GM19455 (cell line): ENCODE results near the gene SMG7.

ENCODE experiments used
- ATAC-seq: cut with Tn5 transposase; IDR thresholded peaks from one replicate; pipeline ENCODE4 v1.9.1; 2021; ENCODE audit not compliant: unreplicated experiment

Gene SMG7

DNA sequence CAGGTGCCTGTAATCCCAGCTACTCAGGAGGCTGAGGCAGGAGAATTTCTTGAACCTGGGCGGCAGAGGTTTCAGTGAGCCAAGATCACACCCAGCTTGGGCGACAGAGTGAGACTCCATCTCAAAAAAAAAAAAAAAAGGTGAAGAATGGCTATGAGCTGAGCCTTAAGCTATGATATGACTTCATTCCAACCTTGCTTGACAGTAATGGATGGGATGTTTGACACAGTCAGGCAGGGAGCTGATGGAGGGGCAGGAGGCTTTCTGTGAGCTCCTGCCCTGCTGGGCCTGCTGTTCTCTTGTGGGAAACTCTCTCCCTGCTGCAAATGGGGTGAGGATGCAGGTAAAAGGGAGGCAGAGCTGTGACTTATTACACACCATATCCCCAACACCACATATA is 90.4 kb downstream of the SMG7 start:
- ATAC-seq, result no peak

DNA sequence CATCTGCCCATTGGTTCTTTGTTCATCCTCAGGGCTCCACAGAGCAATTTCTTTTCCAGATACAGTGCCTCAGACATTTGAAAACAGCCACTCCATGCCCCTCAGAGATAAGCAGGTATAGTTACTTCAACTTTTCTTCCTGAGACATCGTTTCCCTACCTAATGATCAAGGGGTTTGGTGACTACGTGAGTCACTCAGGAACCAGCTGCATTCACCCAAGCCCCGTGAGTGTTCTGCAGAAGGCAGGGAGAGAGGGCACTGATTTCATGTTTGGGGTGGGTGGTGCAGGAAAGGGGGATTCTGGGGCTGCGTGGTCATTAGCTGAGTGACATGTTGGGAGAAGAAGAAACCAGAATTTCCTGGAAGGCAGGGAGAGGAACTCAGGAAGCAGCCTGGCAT is 93.0 kb downstream of the SMG7 start:
- no peak for ATAC-seq

DNA sequence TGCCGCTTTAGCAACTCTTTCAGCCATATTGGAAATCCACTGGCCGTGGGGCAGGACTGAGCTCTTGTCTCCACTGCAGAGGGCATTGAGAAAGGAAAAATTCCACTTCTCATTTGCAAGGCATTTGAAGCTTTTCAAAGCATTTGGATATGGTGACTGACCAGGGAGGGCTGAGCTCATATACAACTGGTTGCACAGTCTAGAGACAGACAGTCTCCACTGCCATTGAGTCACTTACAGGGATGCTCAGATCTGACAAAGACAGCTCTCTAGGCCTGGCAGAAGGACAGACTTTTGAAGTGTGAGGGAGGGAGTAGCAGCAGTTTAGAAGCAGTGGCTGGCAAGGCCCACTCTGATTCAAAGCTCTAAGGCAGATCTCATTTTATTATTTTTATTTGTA is 93.7 kb downstream of the SMG7 start:
- no peak for ATAC-seq

DNA sequence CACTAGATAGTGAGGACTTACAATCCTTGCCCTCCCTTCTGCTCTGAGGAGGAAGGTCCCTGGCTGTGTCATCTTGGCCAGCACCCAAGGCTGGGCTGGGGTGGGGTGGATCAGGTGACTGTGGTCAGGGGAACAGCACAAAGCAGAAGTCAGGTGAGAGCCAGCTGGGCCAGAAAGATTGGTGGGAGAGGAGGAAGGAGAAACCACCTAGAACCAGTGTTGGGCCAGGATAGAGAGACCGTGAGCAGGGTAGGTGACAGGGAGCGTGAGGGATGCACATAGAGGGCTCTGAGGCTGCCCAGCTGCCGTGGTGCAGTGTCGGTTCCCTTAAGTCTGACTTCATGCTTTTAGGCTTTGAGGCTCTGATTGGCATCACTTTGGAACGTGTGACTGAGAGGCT is 95.3 kb downstream of the SMG7 start:
- ATAC-seq, result no peak

DNA sequence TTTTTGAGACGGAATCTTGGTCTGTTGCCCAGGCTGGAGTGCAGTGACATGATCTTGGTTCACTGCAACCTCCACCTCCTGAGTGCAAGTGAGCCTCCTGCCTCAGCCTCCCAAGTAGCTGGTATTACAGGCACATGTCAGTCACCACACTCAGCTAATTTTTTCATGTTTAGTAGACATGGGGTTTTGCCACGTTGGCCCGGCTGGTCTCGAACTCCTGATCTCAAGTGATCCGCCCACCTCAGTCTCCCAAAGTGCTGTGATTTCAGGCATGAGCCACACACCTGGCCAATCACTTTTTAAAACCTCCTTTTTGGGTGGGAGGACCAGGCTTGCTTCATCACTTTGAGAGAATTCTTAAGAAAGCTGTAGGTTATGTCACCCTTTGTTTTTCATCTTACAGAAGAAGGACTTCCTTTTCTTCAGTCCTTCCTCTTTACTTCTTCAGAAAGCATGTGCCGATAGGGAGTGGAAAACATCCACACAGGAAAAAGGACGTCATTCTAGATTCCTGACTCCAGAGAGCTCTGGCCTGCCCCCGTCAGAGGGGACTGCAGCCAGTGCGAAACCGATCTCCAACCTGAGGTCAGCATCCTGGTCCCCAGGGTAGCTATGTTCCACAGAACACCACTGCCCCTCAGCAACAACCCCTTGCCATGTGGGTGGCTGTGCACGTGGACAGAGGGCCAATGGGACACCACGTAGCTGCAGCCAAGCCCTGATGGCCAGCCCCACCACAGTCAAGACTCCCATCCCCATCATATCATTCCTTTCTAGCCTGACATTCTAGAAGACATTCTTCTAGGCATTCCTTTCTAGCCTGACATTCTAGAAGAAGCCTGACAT is 96.1 kb downstream of the SMG7 start:
- ATAC-seq, result no peak

DNA sequence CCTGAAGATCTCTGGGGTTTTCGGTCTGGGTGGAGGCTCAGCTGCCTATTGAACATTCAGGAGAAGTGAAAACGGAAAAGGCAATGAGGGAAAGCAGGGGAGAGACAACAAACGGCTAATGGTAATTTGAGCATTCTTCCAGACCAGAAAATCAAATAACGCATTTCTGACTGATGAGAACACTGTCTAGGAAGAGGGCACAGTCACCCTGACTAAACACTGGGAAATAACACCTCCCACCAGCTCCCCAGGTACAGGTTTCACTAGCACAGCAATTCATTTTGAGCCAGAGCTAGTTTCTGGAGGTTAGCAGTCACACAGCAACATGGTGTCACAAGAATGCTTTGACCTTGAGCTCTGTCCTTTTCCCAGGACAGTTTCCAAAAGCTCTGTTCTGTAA is 96.8 kb downstream of the SMG7 start:
- no peak for ATAC-seq

DNA sequence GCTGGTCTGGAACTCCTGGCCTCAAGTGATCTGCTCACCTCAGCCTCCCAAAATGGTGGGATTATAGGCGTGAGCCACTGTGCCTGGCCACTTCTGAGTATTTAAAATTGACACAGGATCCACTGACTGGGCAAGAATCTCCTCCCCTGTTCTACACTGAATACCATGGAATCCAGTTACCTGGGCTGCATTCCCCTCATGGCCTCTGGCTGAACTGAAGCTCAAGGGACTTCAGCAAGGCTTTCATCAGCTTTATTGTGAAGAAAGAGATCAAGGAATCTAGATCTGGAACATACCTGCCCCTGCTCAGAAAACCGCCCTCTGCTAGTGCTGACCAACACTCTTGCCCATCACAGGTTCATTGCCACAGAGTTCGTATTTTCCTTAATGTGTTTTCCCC is 97.5 kb downstream of the SMG7 start:
- ATAC-seq, result no peak

DNA sequence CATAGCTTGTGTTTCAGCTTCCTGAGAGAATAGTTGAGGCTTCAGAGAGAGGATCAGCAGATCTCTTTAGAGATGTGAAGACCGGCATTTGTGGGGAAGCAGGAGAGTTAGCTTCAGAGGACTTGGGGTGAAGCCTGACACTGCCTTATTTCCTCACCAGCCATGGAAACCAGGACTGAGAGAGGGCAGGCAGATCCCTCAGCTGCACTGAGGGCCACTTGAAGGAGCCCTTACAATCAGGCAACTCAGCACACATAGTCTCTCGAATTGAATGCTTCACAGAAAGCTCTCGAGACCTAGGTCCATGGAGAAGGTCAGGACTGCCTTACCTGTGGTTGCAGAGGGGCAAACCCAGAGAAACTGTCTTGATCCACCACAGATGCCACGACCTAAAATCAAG is 98.2 kb downstream of the SMG7 start:
- no peak for ATAC-seq

DNA sequence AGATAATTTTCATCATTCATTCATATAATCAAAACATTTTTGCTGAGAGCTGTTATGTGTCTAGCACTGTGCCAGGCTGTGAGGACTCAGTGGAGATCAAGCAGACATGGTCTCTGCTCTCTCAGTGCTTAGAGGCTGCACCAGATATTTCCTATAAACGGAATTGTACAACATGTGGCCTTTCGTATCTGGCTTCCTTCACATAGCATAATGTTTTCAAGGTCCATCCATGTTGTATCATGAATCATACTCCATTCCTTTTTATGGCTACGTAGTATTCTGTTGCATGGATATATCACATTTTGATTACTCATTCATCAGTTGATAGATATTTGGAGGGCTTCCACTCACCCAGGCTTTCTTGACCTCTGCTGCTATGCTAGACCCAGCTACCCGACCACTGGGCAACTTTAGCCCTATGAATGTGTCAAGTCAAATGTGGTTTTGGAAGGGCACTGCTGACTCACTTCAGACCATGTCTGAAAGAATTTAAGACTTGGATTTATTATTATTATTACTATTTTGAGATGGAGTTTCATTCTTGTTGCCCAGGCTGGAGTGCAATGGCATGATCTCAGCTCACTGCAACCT is 99.5 kb downstream of the SMG7 start:
- ATAC-seq, result no peak

DNA sequence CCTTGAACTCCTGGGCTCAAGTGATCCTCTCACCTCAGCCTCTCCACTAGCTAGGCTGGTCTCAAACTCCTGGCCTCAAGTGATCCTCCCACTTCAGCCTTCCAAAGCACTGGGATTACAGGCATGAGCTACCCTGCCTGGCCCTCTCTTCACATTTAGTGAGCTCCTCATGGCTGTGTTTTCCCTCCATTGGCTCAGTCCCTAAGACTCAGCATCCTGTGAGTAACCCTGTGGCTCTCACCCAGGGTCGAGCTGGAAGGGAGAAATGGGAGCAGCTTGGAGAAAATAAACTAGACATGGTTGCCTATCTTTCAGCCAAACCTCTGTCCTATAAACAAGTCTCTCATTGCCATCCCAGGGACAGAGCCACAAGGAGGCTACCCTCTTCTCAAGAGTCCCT is 100.4 kb downstream of the SMG7 start:
- no peak for ATAC-seq

DNA sequence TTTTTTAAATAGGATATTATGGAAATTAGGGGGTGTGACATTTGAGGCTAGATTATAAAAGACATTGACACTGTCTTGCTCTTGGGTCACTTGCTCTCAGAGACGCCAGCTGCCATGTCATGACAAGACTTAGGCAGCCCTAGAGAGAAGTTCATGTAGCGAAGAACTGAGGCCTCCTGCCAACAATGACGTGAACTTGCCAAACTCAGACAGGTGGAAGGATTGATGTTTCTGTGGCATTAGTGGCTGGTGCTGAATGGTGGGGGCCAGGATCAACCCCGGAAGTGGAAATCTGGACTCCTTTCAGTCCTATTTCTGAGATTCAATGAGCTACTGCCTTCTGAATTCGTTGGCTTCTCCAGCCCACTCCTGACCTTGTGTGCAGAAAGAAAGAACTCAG is 103.3 kb downstream of the SMG7 start:
- ATAC-seq, result no peak

DNA sequence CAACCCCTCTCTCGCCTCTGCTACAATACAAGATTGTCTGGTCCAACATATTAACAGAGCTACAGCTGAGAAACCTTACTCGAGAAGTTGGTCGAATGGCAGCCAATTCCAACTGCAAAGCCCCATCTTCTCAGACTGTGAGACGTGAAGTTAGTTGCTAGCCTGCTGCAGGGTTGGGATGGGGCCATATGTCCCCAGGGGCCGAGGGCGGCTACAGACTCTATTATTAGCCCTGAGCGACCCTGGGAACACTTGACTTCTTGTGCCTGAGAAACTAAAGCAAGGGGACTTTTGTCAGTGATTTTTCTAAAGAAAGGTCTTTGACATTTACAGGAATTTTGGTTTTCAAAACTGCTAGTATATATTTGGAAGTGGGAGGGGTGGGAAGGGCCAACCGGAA is 104.2 kb downstream of the SMG7 start:
- no peak for ATAC-seq

DNA sequence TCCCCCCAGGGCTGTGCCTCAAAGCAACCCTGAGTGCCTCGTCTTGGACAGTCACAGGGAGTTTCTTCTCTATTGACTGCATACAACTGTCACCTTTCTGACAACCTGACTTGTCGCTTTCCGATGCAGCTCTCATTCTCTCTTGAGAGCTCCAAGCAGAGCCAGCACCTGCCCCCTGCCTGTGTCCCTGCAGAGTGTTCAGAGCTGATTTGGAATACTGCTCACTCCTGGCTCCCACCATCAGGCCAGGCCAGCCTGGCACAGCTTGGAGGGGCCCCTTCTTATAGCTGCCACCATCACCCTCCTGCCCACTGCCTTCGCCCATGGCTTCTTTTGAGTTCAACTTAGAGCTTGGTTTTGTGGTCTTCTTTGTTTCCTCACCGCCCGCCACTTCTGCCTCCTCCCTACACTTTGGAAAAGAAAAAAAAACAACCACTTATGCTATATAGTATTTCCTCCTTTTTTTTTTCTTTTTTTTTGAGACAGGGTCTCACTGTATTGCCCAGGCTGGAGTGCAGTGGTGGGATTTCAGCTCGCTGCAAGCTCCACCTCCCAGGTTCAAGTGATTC is 105.7 kb downstream of the SMG7 start:
- no peak for ATAC-seq

DNA sequence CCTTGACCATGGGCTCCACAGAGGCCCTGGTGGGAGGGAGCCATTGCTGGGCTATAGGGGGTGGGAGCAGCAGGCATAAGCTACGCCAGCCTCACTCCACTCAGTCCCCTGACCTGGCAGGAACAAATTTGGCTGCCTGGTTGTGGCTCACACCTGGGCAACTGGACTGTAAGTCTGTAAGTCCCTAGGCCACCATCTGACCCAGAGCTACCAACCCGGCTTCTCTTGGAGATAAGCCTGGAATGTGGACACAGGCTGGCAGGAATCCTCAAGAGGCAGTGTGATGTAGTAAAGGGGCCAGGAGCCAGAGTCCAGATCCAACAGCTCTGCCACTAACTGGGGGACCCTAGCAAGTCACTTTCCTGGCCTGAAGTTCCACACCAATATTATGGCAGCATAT is 106.6 kb downstream of the SMG7 start:
- no peak for ATAC-seq

DNA sequence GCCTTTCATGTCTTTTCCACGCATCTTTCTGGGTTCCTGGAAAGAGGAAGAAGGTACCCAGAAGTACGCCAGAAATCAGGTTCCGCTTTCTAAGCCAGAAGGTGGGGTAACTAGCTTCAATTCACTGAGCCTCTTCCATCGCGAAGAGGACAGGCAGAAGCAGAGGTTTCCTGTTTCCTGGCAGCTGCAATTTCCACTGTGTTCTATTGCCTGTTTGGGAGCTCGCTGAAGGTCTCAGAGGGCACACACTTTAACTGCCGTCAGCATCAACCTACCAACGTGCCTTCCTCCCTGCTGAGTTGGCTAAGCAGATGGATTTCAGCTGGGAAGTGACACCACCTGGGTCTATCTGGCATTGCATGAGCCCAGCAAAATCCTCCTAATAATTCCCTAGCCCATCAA is 108.0 kb downstream of the SMG7 start:
- ATAC-seq, result no peak

DNA sequence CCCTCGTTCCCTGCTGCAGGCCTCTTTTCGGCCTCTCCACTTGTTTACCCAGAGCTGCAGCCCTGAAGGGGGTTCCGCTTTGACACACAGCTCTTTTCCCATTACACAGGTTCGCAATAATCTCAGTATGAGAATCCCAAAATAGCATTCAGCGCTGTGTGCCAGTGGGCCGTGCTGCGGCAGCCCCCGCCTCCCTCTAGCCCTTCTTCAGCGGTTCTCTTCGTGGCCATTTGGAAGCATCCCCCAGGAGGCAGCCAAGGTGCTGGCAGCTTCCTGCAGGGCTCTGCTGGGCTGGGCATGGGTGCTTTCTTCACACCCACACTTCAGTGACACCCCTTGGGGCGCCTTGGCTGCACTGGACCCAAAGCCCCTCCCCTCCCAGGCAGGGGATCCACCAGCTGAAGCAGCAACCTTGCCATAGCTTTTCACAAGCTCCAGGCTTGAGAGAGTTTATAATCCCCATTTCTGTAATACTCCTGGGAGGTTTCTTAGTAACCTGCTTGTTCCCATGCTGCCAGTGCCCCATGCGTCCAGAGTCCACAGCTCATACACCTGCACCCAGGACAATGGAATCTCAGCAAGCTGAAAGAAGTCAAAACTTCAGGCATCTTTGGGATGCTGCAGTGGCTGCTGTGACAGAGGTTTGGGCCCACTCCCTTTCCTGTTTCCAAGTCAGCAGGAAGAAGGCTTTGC is 109.9 kb downstream of the SMG7 start:
- no peak for ATAC-seq

DNA sequence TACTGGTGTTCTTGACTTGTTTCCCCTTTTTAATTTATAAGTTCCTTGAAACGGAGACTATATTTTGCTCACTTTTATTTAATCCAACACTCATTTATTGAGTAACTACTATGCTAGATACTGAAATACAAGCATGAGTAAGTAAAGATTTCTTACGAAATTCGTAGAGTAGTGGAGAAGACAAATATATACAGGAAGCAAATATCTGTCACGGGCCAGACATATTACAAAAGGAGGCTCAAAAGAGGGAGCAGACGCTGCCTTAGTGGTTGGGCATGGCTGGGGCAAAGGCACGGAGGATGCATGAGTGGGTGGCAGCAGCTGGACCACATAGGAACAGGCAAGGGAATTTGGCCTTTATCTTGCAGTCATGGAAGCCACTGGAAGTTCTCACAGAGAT is 111.2 kb downstream of the SMG7 start:
- ATAC-seq, result no peak

DNA sequence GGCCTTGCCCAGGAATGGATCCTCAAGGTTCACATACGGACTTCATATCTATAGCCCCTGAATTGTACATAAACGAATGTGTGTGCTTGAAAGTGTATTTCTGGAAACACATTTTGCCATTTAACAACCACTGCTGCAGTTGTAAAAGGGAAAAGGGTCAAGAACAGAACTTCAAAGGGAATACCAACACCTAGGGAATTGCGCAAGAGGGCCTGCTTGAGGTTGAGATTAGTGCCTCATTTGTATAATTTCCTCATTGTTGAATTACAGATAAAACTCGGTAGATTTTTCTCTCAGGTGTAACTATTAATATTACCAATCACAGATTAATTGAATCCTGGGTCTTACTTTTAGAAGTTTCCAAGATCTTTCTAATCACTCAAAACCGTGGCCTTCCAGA is 111.8 kb downstream of the SMG7 start:
- no peak for ATAC-seq

DNA sequence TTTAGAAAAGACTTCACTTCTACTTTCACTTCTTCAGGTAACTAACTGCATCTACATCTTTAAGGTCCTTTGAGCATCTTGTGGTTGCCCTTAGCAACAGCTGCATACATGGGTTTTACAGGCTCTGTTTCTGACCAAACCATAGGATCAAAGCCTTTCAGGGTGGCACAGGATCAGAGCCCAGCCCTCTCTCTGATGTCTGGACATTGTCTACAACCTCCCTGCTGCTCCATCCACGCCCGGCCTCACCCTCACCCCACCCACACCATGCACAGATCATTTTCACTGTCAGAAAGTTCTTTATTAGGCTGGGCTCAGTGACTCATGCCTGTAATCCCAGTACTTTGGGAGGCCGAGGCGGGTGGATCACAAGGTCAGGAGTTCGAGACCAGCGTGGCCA is 112.7 kb downstream of the SMG7 start:
- no peak for ATAC-seq

DNA sequence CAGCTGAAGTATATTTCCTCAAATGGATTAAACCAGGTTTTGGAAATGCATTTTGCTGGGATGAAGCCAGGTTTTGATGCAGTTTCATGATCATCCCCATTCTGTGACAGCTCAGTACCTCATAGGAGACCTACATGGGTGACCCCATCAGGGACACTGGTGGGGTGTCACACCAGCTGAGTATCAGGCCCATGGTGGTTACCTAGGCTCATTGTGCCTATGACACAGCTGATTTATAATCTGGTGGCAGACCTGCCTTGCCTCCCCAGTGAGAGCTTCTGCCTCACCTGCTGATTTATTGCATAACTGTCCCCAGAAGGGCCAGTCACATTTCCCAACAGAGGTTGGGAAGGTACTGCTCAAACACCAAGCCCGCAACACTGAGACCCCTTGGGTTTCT is 114.2 kb downstream of the SMG7 start:
- no peak for ATAC-seq

DNA sequence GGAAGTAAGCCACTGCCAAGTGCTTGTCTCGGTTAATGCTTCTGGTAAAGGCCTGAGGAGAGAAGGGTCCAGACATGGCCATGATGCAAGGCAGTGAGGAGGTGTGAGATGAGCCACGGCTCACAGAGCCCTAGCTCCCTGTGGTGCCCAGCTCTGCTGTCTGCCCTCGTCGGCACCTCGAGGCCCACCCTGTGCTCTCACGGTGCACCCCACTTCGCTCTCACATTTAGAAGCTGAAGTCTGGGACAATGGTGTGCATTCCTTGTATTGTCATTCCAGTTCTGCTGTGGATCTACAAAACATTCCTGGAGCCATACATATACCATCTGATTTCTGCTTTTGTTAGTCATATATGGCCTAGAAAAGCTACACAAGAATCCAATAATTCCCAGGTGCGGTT is 114.6 kb downstream of the SMG7 start:
- ATAC-seq, result no peak

DNA sequence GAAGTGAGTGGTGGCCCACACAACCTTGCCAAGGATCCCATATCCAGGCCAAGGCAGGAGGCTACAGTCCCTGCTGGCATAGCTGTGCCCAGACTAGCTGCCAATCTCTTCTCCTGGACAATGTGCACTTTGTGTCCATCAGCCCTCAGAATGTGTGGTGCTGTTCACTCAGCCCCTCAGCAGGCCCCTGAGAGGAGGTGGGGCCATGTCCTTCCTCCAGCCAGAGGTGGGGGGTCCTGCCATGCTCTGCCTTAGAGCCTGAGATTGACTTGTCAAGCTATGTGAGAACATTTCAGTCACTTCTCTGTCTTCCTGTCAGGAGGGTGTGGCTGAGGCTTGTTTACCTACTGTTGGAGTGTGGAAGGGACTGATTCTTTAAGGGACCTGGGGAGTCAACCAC is 116.5 kb downstream of the SMG7 start:
- ATAC-seq, result no peak
